GM18511 (cell line): Measurements from ENCODE around the gene OGFOD3.
"Not testable (repeated sequence)": the region's sequence is repeated elsewhere in the genome, so short reads cannot be mapped to it uniquely, and the experiment has no call there.

ENCODE experiments used
- ATAC-seq: cut with Tn5 transposase; IDR thresholded peaks from one replicate; pipeline ENCODE4 v1.9.1; 2021; ENCODE audit warnings: mild to moderate bottlenecking, moderate library complexity; ENCODE audit not compliant: unreplicated experiment

OGFOD3 gene

DNA sequence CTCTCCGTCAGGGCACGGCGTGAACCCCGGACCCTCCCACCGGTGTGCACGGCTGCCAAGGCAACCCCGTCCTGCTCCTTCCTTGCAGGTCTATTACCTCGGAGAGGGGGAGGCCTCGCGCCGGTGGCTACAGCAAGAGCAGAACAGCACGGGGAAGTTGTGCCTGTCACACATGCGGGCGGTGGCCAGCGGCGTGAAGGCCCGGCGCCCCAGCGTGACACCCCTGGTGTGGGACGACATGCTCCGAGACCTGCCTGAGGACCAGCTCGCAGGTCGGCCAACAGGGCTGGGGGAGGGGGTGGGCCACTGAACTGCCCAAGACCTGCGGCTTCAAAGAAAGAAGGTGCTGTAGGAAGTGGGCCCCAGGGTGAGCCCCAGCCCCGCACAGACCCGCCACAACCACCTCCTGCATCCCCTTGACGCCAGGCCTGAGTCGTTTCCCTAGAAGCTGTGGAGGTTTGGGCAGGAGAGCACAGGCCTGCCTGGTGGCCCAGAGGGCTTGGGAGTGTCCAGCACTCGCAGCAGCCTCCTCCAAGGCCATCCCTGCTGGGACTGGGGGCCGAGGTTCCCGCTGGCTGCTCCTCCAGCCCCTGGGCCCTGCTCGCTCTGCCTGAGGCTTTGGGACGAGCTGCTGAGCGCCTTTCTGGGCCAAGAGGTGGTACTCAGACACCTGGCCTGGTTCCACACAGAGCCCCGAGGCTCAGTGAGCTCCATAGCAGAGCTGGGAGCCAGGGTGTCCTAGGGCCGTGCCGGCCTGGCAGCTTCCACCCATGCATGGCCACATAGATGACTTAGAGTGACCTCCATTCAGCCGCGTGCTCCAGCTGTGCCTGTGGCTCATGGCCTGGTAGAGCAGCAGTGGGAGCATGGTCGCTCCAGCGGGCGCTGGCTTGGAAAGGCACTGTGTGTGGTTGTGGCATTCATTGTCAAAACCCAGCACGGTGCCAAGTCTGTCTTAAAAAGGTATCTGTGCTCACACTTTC, 17.5 kb upstream of the OGFOD3 start:
- ATAC-seq: no peak

DNA sequence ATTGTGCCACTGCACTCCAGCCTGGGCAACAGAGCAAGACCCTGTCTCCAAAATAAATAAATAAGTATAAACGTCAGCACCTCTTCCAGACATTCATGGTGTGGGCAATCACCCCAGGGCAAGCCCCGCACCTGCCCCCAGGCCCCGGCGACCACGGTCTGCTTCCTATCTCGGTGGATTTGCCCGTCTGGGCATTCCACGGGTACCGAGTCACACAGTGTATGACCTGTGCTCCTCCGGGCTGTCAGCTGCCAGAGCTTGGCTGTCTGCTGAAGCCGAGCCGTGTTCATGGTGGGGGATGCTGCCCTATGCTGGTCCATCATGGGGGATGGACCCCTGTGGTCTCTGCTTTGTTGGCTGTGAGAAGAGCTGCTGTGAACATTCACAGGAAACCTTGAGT, 16.7 kb upstream of the OGFOD3 start:
- ATAC-seq: no peak

DNA sequence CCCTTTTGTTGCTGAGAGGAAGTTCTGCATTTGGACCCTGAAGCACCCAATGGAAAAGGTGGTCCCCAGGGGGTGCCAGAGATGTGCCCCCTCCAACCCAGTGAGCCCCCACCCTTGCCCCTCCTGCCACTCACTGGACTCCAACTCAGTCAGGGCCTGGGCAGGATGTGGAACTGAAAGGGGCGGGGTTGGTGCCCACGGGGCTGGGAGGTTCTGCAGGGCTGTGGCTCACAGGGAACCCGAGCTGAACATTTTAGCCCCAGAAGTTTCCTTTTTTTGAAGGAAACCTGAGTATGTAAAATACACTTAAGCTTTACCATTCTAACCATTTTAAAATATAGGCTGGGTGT, 15.8 kb upstream of the OGFOD3 start:
- ATAC-seq: no peak

DNA sequence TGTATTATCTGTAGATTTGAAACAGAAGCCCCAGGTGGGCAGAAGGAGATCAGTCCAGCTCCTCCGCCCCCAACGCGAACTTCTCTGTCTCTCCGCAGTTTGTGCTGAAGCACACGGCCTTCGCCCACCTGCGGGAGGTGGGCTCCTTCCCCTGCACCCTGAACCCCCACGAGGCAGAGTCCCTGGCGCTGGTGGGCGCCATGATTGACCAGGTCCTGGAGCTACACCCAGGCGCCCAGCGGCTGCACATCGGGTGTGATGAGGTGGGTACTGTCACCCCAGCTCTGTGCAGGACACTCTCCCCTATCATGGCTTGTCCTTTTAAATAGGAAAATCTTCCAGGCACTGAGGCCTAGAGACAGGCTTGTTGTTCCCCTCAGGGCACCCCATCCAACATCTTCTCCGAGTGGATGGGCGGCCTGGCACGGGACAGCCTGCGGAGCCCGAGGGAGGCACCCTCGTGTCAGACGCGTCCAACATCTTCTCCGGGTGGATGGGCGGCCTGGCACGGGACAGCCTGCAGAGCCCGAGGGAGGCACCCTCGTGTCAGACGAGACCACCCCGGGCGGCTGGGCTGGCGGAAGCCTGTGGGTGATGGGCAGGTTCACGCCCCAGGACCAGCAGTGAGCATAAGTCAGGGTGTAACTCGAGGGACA, 15.3 kb upstream of the OGFOD3 start:
- ATAC-seq: no peak

DNA sequence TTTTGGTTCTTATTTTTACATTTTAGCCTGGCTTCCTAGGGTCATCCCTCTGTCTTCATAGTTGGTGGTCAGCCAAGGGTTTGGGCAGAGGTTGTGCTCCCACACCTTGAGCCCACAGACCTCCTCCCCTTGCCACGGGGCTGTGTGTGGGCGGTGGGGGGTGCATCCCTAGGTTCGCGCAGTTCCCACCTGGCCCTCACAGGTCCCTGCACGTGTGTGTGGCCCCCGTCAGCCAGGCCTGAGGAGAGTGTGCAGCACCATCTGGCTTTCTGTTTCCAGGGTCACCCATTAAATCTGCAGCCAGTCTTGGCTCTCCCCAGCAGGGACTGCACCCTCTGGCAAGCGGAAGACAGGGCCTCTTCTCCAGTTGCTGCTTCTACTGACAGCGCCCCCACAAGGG, 13.6 kb upstream of the OGFOD3 start:
- no peak for ATAC-seq

DNA sequence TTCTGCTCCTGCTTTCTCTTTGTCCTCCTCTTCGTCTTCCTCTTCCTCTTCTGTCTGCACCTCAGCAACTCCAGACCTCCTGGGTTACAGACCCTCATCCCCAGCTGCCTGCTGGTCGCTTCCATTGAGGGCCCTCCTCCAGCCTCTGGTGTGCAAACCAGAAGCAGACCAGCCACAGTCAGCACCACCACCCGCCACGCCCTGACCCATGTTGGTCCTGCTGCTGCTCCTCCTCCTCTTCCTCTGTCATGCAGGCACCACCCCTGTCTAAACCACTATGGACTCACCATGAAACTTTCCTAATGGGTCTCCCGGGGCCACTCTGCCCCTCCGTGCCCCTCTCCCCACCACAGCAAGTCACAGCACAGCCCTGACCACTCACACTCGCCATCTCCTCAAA, 11.4 kb upstream of the OGFOD3 start:
- no peak for ATAC-seq

DNA sequence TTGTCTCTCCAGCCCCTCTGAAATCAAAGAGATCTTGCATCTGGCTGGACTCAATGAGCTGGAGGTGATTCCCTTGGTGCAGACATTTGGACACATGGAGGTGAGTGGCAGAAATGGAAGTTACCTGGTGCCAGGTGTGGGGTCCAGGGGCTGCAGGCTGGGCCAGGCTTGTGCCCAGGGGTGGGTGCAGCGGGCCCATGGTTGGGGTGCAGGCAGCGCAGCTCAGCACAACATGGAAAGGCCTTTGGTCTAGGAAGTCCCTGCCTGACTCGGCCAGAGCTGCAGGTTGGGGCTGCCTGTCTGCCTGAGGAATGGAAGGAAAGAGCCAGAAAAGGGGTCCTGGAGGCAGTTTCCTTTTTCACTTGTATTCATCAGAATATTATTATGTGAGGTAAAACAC, 10.2 kb upstream of the OGFOD3 start:
- ATAC-seq: no peak

DNA sequence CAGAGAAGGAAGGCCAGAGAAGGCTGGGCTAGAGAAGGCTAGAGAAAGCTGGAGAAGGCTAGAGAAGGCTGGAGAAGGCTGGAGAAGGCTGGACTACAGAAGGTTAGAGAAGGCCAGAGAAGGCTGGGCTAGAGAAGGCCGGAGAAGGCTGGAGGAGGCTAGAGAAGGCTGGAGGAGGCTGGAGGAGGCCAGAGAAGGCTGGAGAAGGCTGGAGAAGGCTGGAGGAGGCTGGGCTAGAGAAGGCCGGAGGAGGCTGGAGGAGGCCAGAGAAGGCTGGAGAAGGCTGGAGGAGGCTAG, 6.4 kb upstream of the OGFOD3 start:
- ATAC-seq: no peak

DNA sequence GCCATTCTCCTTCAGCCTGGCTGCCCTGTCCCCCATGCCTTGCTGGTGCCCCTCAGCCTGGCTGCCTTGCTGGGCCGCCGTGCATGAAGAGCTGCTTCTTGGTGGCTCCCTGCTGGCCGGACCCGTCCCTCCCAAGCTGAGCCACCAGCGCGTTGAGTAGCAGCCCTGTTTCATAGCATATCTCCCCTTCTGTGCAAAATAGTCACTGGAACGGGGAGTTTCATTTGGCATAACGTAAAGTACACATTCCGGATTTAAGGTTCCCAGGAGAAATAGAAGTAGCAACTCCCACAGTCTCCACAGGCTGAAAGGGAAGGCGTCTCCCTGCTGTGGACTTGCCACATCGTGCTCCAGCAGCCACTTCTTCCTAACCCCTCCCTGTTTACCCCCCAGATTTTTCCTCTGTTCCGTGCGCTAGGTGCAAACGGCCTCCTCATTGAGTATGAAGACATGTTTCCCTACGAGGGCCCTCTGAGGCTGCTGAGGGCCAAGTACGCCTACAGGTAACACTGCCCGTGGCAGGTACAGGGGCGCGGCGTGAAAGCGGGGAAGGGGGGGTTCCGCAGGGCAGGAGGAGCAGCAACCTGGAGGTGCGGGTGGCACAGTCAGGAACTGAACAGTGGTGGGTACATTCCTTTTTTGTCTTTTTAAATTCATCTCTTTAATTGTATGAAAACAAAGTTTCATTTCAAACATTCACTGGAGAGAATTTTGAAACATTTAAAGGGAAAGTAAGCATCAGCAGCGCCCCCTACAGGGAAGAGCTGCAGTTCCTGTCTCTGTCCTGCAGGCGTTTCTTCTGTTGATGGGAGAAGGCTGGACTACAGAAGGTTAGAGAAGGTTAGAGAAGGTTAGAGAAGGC, 5.8 kb upstream of the OGFOD3 start:
- no peak for ATAC-seq

DNA sequence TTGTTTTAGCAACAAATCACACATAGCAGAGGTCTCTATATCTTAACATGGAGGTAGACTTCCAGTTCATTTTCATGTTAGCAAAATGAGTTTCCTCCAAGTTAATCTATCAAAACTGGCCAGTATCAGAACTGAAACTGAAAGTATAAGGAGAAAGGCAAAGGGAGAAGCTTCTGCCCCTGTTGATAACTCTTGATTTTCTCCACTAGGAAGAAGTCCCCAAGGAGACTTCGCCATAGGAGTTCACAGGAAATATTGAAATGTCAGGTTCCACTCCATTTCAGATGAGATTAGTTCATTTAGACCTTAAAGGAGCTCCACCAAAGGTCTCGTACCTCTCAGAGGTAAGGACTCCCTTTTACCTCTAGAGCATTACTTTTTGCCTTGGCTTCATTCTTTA, 1.2 kb upstream of the OGFOD3 start:
- no peak for ATAC-seq

DNA sequence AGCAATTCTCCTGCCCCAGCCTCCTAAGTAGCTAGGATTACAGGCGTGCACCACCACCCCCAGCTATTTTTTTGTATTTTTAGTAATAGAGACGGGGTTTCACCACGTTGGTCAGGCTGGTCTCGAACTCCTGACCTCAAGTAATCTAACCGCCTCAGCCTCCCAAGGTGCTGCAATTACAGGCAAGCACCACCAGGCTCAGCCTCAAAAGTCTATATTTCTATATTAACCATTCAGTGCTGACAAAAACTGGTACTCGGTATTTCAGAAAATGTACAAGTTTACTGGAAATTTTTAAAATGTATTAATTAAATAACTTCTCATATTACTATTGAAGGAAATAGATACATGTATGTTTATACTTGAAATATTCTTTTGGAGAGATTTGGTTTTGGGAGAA, 1.6 kb downstream of the OGFOD3 start:
- no peak for ATAC-seq

DNA sequence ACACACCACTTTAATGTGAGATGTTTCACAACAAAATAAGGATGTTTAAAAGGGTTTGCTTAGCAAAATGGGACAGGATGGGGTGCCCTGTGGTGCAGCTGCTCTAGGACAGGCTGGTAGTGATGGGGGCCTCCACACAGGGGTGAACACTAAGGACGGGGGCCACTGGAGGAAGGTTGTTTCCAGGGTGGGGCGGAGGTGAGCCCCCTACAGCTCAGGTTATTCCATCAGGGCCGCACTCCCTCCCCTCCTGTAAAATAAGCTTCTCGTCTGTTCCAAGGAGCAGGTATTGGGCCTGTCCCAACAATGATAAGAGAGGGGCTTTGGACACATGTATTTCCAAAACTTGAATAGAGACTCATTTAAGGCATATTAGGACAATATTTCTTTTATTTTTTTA, 2.1 kb downstream of the OGFOD3 start:
- no peak for ATAC-seq

DNA sequence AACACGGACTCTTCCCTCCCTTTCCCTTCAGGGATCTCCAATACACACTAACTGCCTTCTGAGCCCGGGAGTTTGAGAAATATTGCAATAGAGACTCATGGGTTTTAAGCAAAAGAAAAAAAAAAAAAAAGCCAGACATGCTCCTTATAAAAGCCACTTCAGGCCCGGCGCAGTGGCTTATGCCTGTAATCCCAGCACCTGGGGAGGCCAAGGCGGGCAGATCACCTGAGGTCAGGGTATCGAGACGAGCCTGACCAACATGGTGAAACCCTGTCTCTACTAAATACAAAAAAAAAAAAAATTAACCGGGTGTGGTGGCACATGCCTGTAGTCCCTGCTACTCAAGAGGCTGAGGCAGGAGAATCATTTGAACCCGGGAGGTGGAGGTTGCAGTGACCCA, 2.6 kb downstream of the OGFOD3 start:
- no peak for ATAC-seq

DNA sequence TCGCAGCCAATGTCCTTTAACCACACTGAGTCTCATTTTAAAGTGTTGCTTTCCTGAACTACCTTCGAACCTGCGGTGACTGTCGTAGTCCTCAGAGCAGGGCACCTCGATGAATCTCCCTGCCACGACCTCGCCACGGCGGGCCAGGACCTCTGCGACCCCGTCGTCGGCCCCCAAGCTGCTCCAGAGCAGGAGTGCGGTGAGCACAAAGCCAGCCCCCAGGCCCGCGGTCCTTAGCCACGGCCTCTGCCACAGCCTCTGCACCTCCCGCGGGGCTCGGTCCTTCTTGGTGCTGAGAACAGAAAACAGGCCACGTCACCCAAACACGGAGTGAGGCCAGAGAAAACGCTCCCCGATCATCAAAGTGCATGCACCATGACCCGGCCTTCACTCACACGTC, 3.0 kb downstream of the OGFOD3 start:
- no peak for ATAC-seq

DNA sequence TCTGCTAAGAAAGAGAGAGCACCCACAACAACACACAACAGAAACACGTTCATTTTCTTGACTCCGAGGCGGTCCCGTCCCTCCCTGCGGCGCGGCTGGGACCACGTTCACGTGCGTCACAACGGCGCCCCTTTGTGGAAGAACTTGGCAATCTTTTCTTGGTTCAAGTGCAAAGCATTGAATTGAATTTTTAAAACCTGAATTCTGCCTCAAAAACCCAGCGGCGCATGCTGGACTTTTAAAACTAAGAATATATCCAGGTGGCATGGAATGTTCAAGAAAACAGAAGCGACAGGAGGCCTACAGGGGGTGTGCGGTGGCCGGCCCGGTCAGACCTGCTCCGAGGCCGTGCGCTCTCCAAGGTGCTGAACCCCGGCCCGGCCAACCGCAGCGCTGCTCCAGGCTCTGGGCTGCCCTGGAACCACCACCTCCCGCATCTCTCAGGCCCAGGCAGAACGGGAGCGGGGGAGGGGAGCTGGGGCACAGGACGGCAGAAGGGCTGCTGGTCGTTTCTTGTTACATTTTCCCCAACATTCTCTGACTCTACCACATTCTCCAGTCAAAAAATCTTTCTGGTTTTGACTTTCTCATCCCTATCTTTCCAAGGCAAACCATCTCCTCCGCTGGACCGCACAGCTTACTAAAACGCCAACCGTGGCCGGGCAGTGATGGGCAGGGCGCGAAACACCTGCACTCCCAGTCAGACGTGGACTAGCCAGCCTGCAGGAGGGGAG, 3.7 kb downstream of the OGFOD3 start:
- no peak for ATAC-seq

DNA sequence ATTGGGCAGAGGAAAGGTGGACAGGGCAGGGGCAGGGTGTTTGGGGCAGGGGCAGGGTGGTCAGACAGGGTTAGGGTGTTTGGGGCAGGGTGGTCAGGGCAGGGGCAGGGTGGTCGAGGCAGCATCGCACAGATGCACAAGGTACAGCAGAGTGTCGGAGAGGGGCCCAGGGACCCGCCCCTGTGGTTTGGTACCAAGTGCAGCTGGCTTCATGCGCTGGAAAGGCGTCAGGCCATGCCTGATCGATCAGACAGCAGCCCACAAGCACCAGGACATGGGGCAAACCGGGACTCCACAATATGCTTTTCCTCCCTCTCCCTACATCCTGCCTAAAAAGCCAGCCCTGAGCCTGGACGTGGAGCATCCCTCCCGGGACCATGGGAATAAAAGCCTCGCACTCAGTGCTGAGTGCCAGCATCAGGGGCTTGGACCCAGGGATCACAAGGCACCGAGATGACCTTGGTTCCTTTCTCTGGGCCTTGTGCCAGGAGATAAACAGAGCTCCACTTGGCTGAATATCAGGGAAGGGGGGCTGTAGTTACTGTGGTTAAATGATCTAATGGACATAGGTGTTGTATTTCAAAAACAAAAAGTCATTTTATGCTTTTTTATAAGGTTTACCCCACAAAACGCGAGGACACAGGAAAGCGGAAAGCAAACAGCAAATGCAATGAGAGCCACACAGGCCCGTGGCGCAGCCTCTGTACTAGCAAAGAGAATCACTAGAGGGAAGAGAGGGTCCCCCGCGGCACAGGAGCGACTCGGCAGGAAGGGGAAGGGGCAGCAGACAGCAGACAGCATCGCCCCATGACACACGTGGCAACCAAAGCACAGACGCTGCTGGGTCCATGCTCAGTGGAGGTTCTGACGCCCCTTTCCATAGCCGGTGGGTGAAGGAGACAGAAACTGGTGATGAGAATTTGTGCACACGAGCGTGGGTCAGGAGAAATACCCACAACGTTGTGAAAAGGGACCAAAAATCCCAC, 5.6 kb downstream of the OGFOD3 start:
- ATAC-seq: no peak

DNA sequence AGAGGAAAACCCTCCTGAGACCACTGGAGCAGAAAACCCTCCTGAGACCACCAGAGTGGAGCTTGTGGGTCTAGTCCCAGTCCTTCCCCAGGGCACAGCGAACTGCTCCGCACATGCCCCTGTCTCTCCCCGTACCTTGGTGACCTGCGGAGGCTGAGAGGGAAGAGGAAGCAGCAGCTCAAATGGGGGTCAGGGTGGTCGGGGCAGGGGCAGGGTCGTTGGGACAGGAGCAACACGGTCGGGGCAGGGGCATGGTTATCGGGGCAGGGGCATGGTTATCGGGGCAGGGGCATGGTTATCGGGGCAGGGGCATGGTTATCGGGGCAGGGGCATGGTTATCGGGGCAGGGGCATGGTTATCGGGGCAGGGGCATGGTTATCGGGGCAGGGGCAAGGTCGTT, 6.3 kb downstream of the OGFOD3 start:
- ATAC-seq: not testable (repeated sequence)

DNA sequence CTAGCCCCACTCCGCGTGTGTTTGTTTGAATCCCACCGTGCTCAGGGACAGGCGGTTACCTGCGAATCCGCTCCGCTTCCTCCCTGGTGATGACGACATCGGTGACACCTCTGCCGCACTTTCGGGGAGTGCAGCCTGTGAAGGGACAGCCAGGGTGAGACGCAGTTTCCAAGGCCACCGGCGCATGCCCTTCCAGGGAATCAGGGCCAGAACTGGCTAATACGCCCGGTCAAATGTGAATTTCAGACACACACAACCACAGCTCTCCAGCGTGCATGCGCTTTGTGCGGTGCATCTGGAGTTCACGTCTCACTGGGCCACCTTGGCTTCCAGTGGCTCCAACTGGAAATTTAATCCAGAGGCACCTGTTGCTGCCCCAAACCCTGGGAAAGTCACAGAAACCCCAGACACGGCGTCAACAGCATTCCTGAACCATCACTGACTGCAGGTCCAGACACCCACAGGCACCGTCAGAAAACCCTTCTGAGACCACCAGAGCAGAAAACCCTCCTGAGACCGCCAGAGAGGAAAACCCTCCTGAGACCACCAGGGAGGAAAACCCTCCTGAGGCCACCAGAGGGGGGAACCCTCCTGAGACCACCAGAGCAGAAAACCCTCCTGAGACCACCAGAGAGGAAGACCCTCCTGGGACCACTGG, 6.9 kb downstream of the OGFOD3 start:
- no peak for ATAC-seq

DNA sequence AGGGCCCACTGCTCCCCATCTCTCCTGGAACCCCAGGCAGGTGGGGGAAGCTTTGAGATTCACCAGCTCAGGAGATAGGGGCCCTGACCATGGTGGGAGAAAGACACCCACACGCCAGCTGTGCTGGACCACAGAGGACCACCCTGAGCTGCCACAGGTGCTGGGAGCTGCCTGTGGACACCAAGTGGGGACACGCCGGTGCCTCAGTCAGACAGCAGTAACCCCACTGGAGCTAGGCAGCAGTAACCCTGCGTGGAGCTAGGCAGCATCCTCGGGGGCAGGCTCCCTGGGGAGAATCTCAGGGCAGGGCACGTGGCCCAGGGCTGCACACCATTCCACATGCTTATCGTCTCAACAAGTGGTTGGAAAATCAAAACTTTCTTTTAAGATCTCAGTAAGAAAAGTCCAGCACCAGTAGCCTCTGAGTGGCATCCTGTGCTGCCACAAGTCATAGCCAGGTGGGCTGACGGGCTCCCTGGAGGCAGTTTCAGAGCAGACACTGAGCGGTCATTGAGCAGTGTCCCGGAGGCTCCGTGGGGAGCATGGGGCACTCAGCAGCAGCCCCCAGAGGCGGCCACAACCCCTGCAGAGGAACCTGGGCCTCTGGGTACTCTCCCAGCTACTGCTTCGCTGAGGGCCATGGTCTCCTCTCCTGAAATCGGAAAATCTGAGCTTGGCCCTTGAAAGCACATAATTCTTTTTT, 8.2 kb downstream of the OGFOD3 start:
- ATAC-seq: no peak
